OCI-LY1 (cell line): ENCODE data around the gene KCNT2.

Experiments
- H2AFZ ChIP-seq: fragments of 200-600 bp; sonication (generic), shearing (Covaris generic); 2 replicates; pipeline ENCODE4 v1.6.0; 2014; ENCODE audit warnings: antibody characterized with exemption, mild to moderate bottlenecking, low read length
- H3F3A ChIP-seq: fragments of 200-600 bp; sonication (generic), shearing (Covaris generic); 2 replicates; pipeline ENCODE4 v1.6.0; 2014; ENCODE audit warnings: mild to moderate bottlenecking, antibody characterized with exemption, low read length, moderate library complexity; ENCODE audit not compliant: insufficient read depth
- H3K27ac ChIP-seq: fragments of 200-600 bp; sonication (generic); 2 replicates; pipeline ENCODE4 v1.5.1; 2014; ENCODE audit warnings: low read length, mixed run types, mild to moderate bottlenecking, low read depth; ENCODE audit not compliant: poor library complexity, severe bottlenecking
- H3K27me3 ChIP-seq: fragments of 200-600 bp; sonication (generic); 2 replicates; pipeline ENCODE4 v1.6.0; 2014; ENCODE audit warnings: antibody characterized with exemption, mild to moderate bottlenecking, low read length, moderate library complexity; ENCODE audit not compliant: insufficient read depth
- H3K36me3 ChIP-seq: fragments of 200-600 bp; sonication (generic); 2 replicates; pipeline ENCODE4 v1.6.1; 2014; ENCODE audit warnings: mild to moderate bottlenecking, antibody characterized with exemption, low read length, moderate library complexity, mixed read lengths; ENCODE audit not compliant: insufficient read depth
- H3K4me1 ChIP-seq: fragments of 200-600 bp; sonication (generic); 2 replicates; pipeline ENCODE4 v1.5.1; 2014; ENCODE audit warnings: mild to moderate bottlenecking, low read length, moderate library complexity; ENCODE audit not compliant: insufficient read depth, severe bottlenecking
- H3K4me2 ChIP-seq: fragments of 200-600 bp; sonication (generic), shearing (Covaris generic); 2 replicates; pipeline ENCODE4 v1.6.1; 2014; ENCODE audit warnings: low read length
- H3K4me3 ChIP-seq: fragments of 200-600 bp; sonication (generic); 2 replicates; pipeline ENCODE4 v1.5.1; 2014; ENCODE audit warnings: low read length, low read depth, mild to moderate bottlenecking, mixed read lengths; ENCODE audit not compliant: poor library complexity, severe bottlenecking
- H3K79me2 ChIP-seq: fragments of 200-600 bp; shearing (Covaris generic); 2 replicates; pipeline ENCODE4 v1.6.1; 2016; ENCODE audit warnings: mixed run types, low read length, mixed read lengths; ENCODE audit not compliant: insufficient read depth
- H3K9ac ChIP-seq: fragments of 200-600 bp; sonication (generic), shearing (Covaris generic); 2 replicates; pipeline ENCODE4 v1.6.1; 2014; ENCODE audit warnings: mild to moderate bottlenecking, low read length, mixed read lengths
- H3K9me2 ChIP-seq: fragments of 200-600 bp; sonication (generic), shearing (Covaris generic); 2 replicates; pipeline ENCODE4 v1.6.1; 2014; ENCODE audit warnings: low read depth, mild to moderate bottlenecking, low read length, mixed read lengths
- H3K9me3 ChIP-seq: fragments of 200-600 bp; shearing (Covaris generic); 2 replicates; pipeline ENCODE4 v1.6.1; 2014; ENCODE audit warnings: low read length, mixed read lengths
- H4K20me1 ChIP-seq: fragments of 200-600 bp; sonication (generic), shearing (Covaris generic); 2 replicates; pipeline ENCODE4 v1.6.0; 2016; ENCODE audit warnings: mild to moderate bottlenecking, low read length; ENCODE audit not compliant: insufficient read depth
- EZH2 ChIP-seq: fragments of 200-600 bp; sonication (generic), shearing (Covaris generic); IDR thresholded peaks from 2 replicates; pipeline ENCODE4 v1.8.0; 2017; ENCODE audit warnings: borderline replicate concordance, mixed run types, mild to moderate bottlenecking, antibody characterized with exemption, low read length, moderate library complexity, mixed read lengths
- TF ChIP-seq, protein P1 (sequence below): fragments of 200-600 bp; sonication (generic), shearing (Covaris generic); IDR thresholded peaks from 2 replicates; pipeline ENCODE4 v1.5.1; 2017; ENCODE audit warnings: mild to moderate bottlenecking, antibody characterized with exemption, low read length, moderate library complexity, mixed read lengths

KCNT2 gene

GRCh38 chr1:196590959-196591358 lies 17.3 kb downstream of the KCNT2 start:
- Histone ChIP-seq H3K4me1 (no peaks in the 10 kb centered on the region), H4K20me1 (no peaks in the 10 kb centered on the region), H3K27ac (no peak overlapping the region), H3K36me3 (no peaks in the 10 kb centered on the region), H2AFZ (no peak overlapping the region), H3K4me3 (no peak overlapping the region), H3K9ac (no peak overlapping the region), H3K9me2 (no peaks in the 10 kb centered on the region), H3F3A (no peaks in the 10 kb centered on the region), H3K79me2 (no peaks in the 10 kb centered on the region), H3K27me3 (no peaks in the 10 kb centered on the region), H3K9me3 (no peaks in the 10 kb centered on the region), H3K4me2 (no peak overlapping the region)
- no peak for TF ChIP-seq EZH2
- TF ChIP-seq, protein P1, sequence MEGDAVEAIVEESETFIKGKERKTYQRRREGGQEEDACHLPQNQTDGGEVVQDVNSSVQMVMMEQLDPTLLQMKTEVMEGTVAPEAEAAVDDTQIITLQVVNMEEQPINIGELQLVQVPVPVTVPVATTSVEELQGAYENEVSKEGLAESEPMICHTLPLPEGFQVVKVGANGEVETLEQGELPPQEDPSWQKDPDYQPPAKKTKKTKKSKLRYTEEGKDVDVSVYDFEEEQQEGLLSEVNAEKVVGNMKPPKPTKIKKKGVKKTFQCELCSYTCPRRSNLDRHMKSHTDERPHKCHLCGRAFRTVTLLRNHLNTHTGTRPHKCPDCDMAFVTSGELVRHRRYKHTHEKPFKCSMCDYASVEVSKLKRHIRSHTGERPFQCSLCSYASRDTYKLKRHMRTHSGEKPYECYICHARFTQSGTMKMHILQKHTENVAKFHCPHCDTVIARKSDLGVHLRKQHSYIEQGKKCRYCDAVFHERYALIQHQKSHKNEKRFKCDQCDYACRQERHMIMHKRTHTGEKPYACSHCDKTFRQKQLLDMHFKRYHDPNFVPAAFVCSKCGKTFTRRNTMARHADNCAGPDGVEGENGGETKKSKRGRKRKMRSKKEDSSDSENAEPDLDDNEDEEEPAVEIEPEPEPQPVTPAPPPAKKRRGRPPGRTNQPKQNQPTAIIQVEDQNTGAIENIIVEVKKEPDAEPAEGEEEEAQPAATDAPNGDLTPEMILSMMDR, result no peak

DNA sequence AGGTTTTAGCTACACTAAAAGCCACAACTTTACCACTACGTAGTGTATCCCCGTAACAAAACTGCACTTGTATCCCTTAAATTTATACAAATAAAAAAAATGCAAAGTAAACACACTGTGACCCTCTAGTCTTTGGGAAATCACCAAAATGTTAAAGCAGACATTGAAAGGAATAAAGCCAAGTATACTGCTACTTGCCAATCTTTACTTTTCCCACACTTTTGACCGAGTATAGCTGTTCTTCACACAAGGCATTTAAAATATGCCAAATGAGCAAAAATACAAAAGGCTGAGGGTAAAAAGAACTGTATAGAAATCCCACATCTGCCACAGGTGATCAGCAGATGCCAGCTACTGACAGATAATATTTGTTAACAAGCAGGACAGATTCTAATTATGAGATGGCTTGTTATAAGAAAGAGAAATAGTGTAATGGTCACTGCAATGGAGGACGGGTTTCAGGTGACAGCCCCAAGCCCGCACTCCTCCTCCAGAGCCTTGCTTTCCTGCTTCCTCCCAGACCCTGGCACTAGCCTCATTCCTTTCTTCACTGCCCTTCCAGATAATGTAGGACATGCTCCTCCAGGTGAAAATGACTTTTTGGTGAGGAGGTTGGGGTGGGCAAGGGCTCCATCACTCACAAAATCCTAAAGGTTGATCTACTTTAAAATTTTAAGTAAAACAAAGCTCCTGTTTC lies 18.1 kb downstream of the KCNT2 start:
- H3K27ac ChIP-seq, result no peak overlapping the region

DNA sequence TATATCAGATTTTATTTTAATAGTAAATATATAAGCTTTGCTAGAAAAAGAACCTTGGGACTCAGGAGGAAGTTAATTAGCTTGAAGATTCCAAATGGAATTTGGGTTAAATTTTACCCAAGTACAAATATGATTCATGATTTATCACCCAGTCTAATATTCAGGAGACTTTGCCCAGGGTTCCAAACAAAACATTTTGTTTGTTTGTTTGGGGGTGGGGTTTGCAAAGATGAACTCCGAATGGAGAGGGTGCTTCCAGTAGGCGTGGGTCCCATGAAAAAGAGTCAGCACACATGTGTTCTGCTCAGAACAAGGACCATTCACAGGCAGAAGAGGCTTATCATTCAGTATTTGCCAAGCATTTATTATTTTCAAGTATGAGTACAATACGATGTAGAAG lies 23.5 kb downstream of the KCNT2 start:
- no peaks in the 10 kb centered on the region for H3K27me3 ChIP-seq
- no peak overlapping the region for H3K27ac ChIP-seq
- H3K9ac ChIP-seq, result no peak overlapping the region
- no peak for TF ChIP-seq EZH2
- TF ChIP-seq, protein P1, result no peak
- H4K20me1 ChIP-seq, result no peaks in the 10 kb centered on the region
- H3K4me3 ChIP-seq, result no peak overlapping the region
- H3K9me3 ChIP-seq, result no peaks in the 10 kb centered on the region
- H3K9me2 ChIP-seq, result no peaks in the 10 kb centered on the region
- H2AFZ ChIP-seq, result no peak overlapping the region
- H3K36me3 ChIP-seq, result no peaks in the 10 kb centered on the region
- H3K79me2 ChIP-seq, result no peaks in the 10 kb centered on the region
- no peak overlapping the region for H3K4me2 ChIP-seq
- no peaks in the 10 kb centered on the region for H3F3A ChIP-seq
- H3K4me1 ChIP-seq, result no peaks in the 10 kb centered on the region

More for the DNA sequence above, 18.1 kb downstream of the KCNT2 start:
- Histone ChIP-seq H3F3A (no peaks in the 10 kb centered on the region), H2AFZ (no peak overlapping the region), H3K27me3 (no peaks in the 10 kb centered on the region), H3K9ac (no peak overlapping the region), H3K4me1 (no peaks in the 10 kb centered on the region), H3K4me2 (no peak overlapping the region), H3K9me2 (no peaks in the 10 kb centered on the region), H3K4me3 (no peak overlapping the region), H4K20me1 (no peaks in the 10 kb centered on the region), H3K36me3 (no peaks in the 10 kb centered on the region), H3K9me3 (no peaks in the 10 kb centered on the region), H3K79me2 (no peaks in the 10 kb centered on the region)
- no peak for TF ChIP-seq EZH2
- TF ChIP-seq, protein P1, result no peak
